Measurements from ENCODE around the gene S100A11. TPM values are rescaled to one million over a fixed set of nuclear protein-coding genes. Genes with fewer than 3 reads are reported as not detected.

The S100A11 gene
- total and polyA plus RNA-seq, 9 of the 15 experiments (the other 6 are each of a cell fraction or from before 2014, with no cell fraction given), result 131 to 808 (median 235) TPM

DNA sequence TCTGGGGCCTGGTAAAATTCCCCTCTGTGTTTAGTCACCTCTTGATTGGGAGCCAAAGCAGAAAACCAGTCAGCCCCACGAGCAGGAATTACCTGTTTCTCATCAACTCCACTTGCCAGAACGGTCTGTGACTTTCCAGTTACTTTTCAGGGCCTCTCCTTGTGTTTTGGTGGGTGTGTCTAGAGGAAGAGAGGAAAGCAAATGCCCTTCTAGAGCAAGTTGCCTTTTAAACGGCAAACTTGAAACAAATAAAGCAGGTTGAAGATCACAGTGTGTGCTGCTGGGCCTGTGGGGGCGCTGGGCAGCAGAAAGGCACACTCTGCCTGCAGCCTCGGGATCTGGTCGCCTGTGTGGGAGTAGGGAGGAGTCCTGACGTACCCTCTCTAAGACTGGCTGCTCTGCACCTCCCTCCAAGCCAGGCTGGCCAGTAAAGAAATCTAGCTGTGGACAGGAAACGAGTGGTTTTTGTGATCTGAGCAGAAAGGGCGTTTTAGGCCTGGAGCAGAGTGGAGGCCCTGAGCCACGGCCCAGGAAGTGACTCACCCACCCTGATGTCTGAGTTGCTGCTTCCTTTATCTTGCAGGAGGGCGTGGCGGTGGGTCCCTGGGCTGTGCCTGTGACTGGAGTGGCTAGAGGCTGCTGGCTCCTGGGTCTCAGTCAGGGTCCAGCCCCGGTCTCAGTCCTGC is 11.1 kb upstream of the S100A11 start (continued):
- TF ChIP-seq, protein P1, sequence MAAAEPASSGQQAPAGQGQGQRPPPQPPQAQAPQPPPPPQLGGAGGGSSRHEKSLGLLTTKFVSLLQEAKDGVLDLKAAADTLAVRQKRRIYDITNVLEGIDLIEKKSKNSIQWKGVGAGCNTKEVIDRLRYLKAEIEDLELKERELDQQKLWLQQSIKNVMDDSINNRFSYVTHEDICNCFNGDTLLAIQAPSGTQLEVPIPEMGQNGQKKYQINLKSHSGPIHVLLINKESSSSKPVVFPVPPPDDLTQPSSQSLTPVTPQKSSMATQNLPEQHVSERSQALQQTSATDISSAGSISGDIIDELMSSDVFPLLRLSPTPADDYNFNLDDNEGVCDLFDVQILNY (CRISPR knock-in tag; IDR thresholded peaks at IDR 0.05), result no peak
- TF ChIP-seq, protein P2, sequence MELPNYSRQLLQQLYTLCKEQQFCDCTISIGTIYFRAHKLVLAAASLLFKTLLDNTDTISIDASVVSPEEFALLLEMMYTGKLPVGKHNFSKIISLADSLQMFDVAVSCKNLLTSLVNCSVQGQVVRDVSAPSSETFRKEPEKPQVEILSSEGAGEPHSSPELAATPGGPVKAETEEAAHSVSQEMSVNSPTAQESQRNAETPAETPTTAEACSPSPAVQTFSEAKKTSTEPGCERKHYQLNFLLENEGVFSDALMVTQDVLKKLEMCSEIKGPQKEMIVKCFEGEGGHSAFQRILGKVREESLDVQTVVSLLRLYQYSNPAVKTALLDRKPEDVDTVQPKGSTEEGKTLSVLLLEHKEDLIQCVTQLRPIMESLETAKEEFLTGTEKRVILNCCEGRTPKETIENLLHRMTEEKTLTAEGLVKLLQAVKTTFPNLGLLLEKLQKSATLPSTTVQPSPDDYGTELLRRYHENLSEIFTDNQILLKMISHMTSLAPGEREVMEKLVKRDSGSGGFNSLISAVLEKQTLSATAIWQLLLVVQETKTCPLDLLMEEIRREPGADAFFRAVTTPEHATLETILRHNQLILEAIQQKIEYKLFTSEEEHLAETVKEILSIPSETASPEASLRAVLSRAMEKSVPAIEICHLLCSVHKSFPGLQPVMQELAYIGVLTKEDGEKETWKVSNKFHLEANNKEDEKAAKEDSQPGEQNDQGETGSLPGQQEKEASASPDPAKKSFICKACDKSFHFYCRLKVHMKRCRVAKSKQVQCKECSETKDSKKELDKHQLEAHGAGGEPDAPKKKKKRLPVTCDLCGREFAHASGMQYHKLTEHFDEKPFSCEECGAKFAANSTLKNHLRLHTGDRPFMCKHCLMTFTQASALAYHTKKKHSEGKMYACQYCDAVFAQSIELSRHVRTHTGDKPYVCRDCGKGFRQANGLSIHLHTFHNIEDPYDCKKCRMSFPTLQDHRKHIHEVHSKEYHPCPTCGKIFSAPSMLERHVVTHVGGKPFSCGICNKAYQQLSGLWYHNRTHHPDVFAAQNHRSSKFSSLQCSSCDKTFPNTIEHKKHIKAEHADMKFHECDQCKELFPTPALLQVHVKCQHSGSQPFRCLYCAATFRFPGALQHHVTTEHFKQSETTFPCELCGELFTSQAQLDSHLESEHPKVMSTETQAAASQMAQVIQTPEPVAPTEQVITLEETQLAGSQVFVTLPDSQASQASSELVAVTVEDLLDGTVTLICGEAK (IDR thresholded peaks at IDR 0.05), result peak; percentile 69
- TF ChIP-seq, protein P2 (CRISPR knock-in tag; IDR thresholded peaks at IDR 0.05), result no peak
- TF ChIP-seq RBM14 (IDR thresholded peaks at IDR 0.05; ENCODE audit: borderline replicate concordance, insufficient read depth, low read depth, low read length) (no peak), ZEB2 (IDR thresholded peaks at IDR 0.05) (no peak; the same call in 1 of the 2 replicates), POLR3G (IDR thresholded peaks at IDR 0.05; ENCODE audit: extremely low read depth, insufficient read length, insufficient replicate concordance) (no peak), GATAD2B (IDR thresholded peaks at IDR 0.05; ENCODE audit: borderline replicate concordance) (0 out of 2 replicates have a peak, but pooled peaks have one; percentile 28), ZNF778 (CRISPR knock-in tag; IDR thresholded peaks at IDR 0.05) (no peak), CBX5 (IDR thresholded peaks at IDR 0.05; ENCODE audit: borderline replicate concordance, low read depth) (no peak), SREBF1 (IDR thresholded peaks at IDR 0.05; ENCODE audit: borderline replicate concordance, low read depth, low read length) (no peak), ZNF436 (CRISPR knock-in tag; IDR thresholded peaks at IDR 0.05) (no peak), ZNF239 (CRISPR knock-in tag; IDR thresholded peaks at IDR 0.05) (no peak; the same call in 1 of the 2 replicates)
- TF ChIP-seq, protein P3, sequence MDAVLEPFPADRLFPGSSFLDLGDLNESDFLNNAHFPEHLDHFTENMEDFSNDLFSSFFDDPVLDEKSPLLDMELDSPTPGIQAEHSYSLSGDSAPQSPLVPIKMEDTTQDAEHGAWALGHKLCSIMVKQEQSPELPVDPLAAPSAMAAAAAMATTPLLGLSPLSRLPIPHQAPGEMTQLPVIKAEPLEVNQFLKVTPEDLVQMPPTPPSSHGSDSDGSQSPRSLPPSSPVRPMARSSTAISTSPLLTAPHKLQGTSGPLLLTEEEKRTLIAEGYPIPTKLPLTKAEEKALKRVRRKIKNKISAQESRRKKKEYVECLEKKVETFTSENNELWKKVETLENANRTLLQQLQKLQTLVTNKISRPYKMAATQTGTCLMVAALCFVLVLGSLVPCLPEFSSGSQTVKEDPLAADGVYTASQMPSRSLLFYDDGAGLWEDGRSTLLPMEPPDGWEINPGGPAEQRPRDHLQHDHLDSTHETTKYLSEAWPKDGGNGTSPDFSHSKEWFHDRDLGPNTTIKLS (IDR thresholded peaks at IDR 0.05; ENCODE audit: borderline replicate concordance, low read depth), result peak; percentile 72; the same call in 1 of the 2 replicates
- TF ChIP-seq, protein P4, sequence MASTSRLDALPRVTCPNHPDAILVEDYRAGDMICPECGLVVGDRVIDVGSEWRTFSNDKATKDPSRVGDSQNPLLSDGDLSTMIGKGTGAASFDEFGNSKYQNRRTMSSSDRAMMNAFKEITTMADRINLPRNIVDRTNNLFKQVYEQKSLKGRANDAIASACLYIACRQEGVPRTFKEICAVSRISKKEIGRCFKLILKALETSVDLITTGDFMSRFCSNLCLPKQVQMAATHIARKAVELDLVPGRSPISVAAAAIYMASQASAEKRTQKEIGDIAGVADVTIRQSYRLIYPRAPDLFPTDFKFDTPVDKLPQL (IDR thresholded peaks at IDR 0.05; ENCODE audit: extremely low read depth, insufficient read length), result peak; percentile 51
